ENCODE results near the gene OR2AG2.
A peak's percentile ranks its signal among the peaks of the same experiment; 100 is the strongest.

Gene OR2AG2

DNA sequence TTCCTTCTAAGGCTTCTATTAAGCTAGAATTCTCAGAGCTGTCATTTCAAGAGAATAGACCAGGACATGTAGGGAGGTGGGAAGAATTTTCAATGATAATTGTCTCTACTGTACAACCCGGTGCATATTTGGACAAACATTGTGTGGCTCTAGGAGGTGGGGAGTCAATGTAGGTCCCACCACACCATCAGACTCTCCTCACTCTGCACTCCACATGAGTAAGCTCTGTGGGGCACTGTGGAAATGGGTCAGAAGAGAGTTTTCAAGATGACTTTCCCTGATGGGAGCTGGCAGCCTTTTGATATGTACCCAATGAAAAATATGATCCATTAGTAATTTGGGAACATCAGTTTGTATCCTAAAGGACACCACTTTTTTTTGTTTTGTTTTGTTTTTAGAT, 33.2 kb downstream of the OR2AG2 start:
- DNase-seq (ENCODE audit: low read depth, low spot score): no peak

DNA sequence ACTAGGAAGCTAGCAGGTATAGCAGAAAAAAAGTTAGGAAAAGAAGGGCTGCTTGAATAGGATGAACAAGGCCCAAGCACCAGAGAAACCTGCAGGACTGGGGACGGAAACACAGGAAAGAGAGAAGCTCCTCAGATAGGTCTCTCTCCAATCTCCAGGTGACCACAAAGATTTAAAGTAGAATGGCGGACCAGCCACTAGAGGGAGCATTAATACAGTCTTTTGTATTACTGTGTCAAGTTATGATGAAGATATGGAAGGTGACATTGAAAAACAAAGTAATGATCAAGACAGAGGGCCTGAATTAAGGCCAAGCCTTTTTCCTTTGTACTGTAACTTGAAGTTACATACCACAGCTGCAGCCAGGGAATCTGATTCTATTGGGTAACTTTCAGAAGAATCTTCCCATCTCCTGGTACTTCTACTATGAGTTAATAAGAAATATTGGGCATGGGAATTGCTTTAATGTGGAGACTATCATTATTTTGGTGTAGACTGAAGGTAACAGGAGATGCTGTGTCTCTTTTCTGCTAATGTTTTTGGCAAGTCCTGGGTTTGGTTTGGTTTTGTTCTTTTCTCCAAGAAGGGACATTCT, 33.8 kb downstream of the OR2AG2 start:
- DNase-seq (ENCODE audit: low read depth, low spot score): peak; percentile 3

DNA sequence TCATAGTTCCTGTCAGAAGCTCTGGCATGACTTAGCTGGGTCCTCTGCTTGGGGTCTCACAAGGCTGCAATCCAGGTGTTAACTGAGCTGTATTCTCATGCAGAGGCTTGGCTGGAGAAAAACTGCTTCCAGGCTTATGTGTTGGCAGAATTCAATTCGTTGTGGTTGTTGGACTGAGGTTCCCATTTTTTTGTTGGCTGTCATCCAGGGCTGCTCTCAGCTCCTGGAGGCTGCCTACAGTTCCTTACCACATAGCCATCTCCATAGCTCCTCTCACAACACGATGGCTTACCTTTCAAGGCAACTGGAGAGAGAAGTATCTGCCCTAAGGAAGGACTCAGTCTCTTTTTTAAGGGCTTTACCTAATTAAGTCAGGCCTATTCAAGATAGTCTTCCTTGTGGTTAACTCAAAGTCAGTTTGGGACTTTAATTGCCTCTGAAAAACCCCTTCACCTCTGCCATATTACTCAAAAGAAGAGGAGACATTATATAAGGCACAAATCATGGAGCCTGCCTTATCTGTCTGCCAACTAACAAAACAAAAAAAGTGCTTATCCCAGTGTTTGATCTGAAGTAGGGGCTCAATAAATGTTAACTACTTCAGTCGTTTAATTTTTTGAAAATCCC, 35.2 kb downstream of the OR2AG2 start:
- DNase-seq (ENCODE audit: low read depth, low spot score): no peak

DNA sequence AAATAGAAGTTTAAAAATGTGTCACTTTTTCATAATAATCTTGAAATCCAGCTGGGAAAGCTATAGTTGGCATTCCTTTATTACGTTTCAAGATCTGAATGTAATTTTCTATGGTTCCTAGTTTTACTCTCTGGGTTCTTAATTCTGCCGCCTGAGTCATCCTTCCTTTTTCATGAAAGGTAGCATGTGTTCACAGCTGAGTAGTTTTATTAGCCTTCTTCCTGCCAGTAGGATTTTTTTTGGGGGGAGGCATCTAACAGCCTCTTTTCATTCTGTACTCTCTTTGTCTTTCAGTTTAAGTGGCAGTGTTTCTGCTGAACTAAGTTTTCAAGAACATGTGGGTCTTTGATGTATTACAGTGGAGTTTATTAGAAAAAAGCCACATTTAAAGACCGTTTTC, 36.5 kb downstream of the OR2AG2 start:
- DNase-seq (ENCODE audit: low read depth, low spot score): no peak

DNA sequence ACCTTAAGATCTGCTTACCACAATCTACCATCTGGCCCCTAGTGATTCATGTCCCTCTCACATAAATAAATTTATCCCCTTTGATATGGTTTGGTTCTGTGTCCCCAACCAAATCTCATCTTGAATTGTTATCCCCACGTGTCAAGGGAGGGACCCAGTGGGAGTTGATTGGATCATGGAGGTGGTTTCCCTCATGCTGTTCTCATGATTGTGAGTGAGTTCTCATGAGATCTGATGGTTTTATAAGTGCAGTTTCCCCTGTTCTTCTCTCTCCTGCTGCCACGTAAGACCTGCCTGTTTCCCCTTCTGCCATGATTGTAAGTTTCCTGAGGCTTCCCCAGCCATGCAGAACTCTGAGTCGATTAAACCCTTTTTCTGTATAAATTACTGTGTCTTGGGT, 37.2 kb downstream of the OR2AG2 start:
- DNase-seq (ENCODE audit: low read depth, low spot score): no peak

DNA sequence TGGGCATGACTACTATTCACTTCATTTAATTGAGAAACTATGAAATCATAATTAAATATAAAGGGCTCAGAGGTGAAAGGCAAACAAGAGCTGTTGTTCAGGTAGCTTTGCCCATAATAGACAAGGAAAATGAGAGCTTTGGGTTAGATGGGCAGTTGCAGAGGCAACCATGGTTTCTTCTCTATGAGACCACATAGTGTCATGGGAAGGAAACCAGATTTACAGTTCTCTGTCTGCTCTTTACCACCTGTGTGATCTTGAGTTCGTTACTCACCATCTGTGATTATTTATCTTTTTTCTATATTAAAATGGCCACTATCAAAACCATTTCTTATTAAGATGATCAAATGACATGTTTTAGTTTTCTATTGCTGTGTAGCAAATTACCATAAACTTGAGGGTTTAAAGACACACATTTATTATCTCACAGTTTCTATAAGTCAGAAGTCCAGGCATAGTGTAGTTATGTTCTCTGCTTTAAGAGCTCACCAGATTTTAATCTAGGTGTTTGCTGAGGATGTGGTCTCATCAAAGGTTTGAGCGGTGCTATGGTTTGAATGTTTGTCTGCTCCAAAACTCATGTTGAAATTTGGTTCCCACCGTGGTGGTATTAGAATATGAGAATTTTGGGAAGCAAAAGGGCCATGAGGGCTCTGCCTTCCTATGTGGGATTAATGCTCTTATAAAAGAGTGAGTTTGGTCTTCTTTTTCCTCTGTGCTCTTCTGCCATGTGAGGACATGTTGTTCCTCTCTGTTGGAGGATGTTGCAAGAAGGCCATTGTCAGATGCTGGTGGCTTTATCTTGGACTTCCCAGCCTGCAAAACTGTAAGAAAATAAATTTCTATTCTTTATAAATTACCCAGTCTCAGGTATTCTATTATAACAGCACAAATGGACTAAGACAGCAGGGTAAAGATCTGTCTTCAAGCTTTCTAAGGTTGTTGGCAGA, 38.2 kb downstream of the OR2AG2 start:
- DNase-seq (ENCODE audit: low read depth, low spot score): no peak

DNA sequence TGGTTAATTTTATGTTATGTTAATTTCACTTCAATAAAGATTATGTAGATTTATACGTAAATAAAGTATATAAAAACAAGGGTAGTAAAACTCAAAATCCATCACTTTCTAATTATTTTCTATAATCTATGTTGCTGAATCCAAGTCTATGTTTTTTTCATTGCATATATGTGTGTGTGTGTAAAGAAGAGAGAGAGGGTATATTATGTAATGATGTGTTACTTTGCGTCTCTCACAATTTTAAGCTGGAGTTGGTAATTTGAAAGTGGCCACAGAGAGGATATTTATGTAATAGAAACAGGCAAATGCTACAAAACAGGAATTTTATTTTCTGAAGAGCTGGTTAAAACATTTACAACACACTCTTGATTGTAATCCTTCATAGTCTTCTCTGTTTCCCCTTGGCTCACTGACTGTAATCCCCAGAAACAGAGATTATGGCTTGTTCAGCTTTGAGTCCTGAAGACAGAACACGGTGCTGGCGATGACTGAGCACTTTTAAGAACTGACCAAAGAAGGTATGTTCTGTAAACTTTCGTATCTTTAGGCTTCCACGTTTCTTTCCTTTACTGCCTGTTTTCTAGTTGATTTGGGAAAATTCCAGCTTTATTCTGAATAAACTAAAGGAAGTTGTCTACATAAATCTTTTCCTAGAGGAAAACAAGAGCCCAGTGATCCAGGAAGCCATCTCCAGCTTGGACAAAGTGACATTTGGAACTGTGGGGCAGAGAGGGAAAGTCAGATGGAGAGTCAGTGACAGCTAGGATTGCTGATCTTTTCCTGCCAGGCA, 43.6 kb downstream of the OR2AG2 start:
- no peak for DNase-seq (ENCODE audit: low read depth, low spot score)

DNA sequence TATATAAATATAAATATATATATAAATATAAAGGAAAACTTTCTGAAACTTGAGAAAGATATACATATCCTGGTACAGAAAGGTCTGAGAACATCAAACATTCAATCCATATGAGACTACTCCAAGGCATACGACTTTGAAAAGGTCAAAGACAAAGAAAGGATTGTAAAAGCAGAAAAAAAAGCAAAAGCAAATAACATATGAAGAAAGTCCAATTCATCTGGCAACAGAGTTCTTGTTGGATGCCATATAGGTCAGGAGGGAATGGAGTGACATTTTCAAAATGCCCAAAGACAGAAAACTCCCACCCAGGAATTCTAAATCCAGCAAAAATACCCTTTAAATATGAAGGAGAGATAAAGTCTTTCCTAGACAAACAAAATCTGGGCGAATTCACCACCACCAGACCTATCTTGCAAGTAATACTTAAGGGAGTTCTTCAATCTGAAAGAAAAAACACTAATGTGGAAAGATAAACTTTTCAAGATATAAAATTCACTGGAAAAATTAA, 46.3 kb downstream of the OR2AG2 start:
- no peak for DNase-seq (ENCODE audit: low read depth, low spot score)

DNA sequence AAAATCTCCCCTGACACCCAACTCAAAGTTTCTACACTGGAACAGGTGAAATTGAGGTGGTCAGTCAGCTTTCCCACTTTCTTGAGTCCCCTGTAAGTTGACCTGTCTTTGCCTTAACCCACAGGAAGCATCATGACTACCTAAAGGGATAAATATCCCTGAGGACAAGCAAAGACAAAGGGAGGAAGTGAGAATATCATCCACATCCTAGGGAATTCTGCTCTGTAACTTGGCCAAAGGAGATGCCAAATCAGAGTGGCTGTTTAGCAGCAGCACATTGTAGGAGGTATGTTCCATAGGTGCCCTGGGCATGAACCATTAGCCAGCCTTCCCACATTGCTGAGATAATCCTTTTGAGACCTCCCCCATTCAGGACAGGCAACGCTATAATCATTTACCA, 47.8 kb downstream of the OR2AG2 start:
- no peak for DNase-seq (ENCODE audit: low read depth, low spot score)

DNA sequence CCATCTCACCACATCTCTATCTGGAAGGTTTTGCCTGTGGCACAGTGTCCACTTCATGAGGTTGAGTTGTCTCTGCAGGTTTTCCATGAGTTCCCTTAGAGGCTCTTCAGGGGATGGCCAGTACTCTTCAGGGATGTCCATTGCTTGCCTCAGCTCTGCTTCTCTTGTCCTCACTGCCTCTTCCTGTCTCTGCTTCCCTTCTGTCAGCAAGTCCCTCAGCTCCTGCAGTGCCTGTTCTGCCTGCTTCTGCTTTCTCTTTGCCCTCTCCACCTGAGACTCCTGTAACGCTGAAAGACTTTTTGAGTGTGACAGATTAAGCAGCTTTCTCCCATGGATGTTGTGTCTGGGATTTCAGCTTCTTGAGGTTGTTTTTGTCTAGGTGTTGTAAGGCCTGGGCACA, 50.4 kb downstream of the OR2AG2 start:
- DNase-seq (ENCODE audit: low read depth, low spot score): no peak

DNA sequence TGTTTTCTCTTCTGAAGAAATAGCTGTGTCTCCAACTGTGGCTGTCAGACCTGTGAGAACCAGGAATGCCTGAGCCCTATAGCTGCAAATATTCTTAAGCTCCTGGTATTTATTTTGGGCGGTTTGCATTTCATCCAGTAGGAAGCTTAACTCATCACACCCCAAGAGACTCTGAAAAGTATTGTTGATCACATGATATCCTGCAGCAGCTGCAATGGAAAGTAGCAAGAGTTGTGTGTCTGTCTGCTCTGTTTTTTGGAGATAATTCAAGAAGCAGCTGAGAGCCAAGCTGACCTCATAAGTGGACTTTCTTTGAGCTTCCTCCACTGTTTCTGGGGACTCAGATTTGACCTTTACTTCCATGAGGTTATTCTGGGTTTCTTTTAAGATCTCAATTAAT, 52.2 kb downstream of the OR2AG2 start:
- no peak for DNase-seq (ENCODE audit: low read depth, low spot score)

DNA sequence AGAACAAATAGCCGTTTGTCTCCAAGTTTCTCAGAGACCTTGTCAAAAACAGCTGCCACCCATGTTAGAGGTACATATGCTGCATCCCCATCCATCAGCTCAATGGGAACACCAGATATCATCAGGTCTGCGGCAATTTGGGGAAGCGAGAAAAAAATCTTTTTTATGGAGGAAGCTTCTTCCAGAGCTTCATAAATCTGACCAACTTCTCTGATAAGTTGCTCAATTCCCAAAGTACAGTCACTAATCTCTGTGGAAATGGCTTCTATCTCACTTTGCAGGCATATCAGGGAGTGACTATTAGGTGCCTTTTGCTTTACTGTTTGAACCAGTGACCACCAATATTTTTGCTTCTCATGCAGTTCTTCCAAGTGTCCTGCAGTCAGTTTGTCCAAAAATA, 54.4 kb downstream of the OR2AG2 start:
- no peak for DNase-seq (ENCODE audit: low read depth, low spot score)

Measured in ELF-1 (cell line).